NCI-H1694 (cell line): ENCODE results near the gene FXYD4.

ENCODE experiments used
- DNase-seq: peaks from one replicate; lab custom pipeline; 2025; lab: John Stamatoyannopoulos, UW

FXYD4 gene

GRCh38 chr10:43396061-43396927 is 24.9 kb downstream of the FXYD4 start:
- DNase-seq: peak; percentile 48

- DNase-seq: peak; percentile 33
These were observed 25.6 kb downstream of the FXYD4 start for GRCh38 chr10:43396928-43397624.

- no peak for DNase-seq
These were observed 27.5 kb downstream of the FXYD4 start for GRCh38 chr10:43398939-43399319.

- no peak for DNase-seq
These were observed 28.2 kb downstream of the FXYD4 start for GRCh38 chr10:43399320-43400310.

GRCh38 chr10:43401627-43402026 is 30.2 kb downstream of the FXYD4 start:
- DNase-seq: no peak

- no peak for DNase-seq
These were observed 30.7 kb downstream of the FXYD4 start for GRCh38 chr10:43402176-43402575.

GRCh38 chr10:43402880-43403452 is 31.5 kb downstream of the FXYD4 start:
- DNase-seq: no peak

GRCh38 chr10:43403911-43404703 is 32.7 kb downstream of the FXYD4 start:
- DNase-seq: no peak

GRCh38 chr10:43404704-43405084 is 33.3 kb downstream of the FXYD4 start:
- no peak for DNase-seq

GRCh38 chr10:43407148-43407575 is 35.7 kb downstream of the FXYD4 start:
- DNase-seq: no peak

GRCh38 chr10:43407576-43408330 is 36.3 kb downstream of the FXYD4 start:
- DNase-seq: peak; percentile 42

- DNase-seq: no peak
These were observed 36.9 kb downstream of the FXYD4 start for GRCh38 chr10:43408331-43408709.

GRCh38 chr10:43408710-43409384 is 37.4 kb downstream of the FXYD4 start, which contains the start of gene HNRNPF:
Gene HNRNPF, minus strand, starts transcription at chr10:43409186. Its CDS starts 21,302 bp downstream, at chr10:43387884.
- peak; percentile 65 for DNase-seq

- no peak for DNase-seq
These were observed 38.1 kb downstream of the FXYD4 start for GRCh38 chr10:43409385-43410109.

GRCh38 chr10:43410345-43410744 is 38.9 kb downstream of the FXYD4 start:
- no peak for DNase-seq

GRCh38 chr10:43411536-43411935 is 40.1 kb downstream of the FXYD4 start:
- no peak for DNase-seq

GRCh38 chr10:43415544-43415943 is 44.1 kb downstream of the FXYD4 start:
- no peak for DNase-seq

GRCh38 chr10:43417950-43418768 is 46.7 kb downstream of the FXYD4 start:
- DNase-seq: no peak
